ENCODE measurements around the gene HDAC3.

- TF ChIP-seq CTCF (conservative IDR thresholded peaks at IDR 0.05 in 1 of 2, IDR thresholded peaks at IDR 0.05 in 1 of 2; ENCODE audit: extremely low read depth in 1 of 2, insufficient read depth in 1 of 2, low read depth in 1 of 2, low read length in 2 of 2) (no peak), EZH2 (IDR thresholded peaks at IDR 0.05; ENCODE audit: borderline replicate concordance, low read length) (no peak)
Observed at GRCh38 chr5:141573489-141574121, 63.0 kb downstream of the HDAC3 start.
